HCT116 (cell line): Measurements from ENCODE around the gene CNDP1. TPM values are rescaled to one million over a fixed set of nuclear protein-coding genes. Genes with fewer than 3 reads are reported as not detected.
"Not testable (repeated sequence)": the region's sequence is repeated elsewhere in the genome, so short reads cannot be mapped to it uniquely, and the experiment has no call there.

Source experiments
- ATAC-seq: fragments of 200-7000 bp; cut with Tn5 transposase; 2 replicates; pipeline ENCODE4 v1.9.1; 2020; ENCODE audit warnings: mild to moderate bottlenecking, moderate library complexity
- BruUV-seq: library from RNA; stranded (reverse); fragments of 400-500 nt; replicated peaks from 2 replicates; lab custom pipeline; 2021; lab: Mats Ljungman, UMichigan
- CTCF ChIA-PET: fragments of 300-600 bp; sonication (Branson Sonifier 250); formaldehyde crosslinking; loops from one replicate; lab custom pipeline; 2021; ENCODE audit warnings: antibody characterized with exemption; lab: Charles Lee
- POLR2A ChIA-PET: fragments of 300-600, 350-600 bp; sonication (Branson Sonifier 250); formaldehyde crosslinking; loops from one replicate; lab custom pipeline; 2021; ENCODE audit warnings: antibody characterized with exemption; lab: Charles Lee
- RAD21 ChIA-PET, 2 experiments: fragments of 300-600 bp; sonication (Branson Sonifier 250); formaldehyde crosslinking; loops; one replicate each; lab custom pipeline; 2023; ENCODE audit warnings: low total read pairs in 2 of 2; ENCODE audit not compliant: uncharacterized antibody in 2 of 2, unreplicated experiment in 2 of 2, low non-redundant PET in 1 of 2; lab: Charles Lee
- DNase-seq: peaks from one replicate; pipeline ENCODE4 v3.0.0-alpha.2; 2010; ENCODE audit warnings: low read depth, low spot score
- H2AFZ ChIP-seq: fragments of 200-600 bp; shearing (Covaris generic), sonication (generic); 2 replicates; pipeline ENCODE4 v1.6.1; 2017; ENCODE audit warnings: low read depth, mixed run types, mixed read lengths, antibody characterized with exemption, low read length; ENCODE audit not compliant: poor library complexity, severe bottlenecking
- H3K27ac ChIP-seq: 2 replicates; pipeline ENCODE4 v1.5.1; 2012; ENCODE audit warnings: low read depth, low read length
- H3K27me3 ChIP-seq: fragments of 200-600 bp; sonication (generic); 2 replicates; pipeline ENCODE4 v1.6.1; 2016; ENCODE audit warnings: mixed run types, low read length, mixed read lengths; ENCODE audit not compliant: insufficient read depth
- H3K36me3 ChIP-seq, 2 experiments: fragments of 200-500 bp in 1 of 2; fragments of 200-600 bp in 1 of 2; sonication (Bioruptor generic) in 1 of 2; sonication (generic) in 1 of 2; 2 replicates each; pipeline versions ENCODE4 v1.5.1 to v1.6.1; 2014 to 2016; ENCODE audit warnings: low read length in 2 of 2, inconsistent platforms in 1 of 2, mixed read lengths in 1 of 2, mixed run types in 1 of 2; ENCODE audit not compliant: insufficient read depth in 2 of 2, control insufficient read depth in 1 of 2
- H3K4me1 ChIP-seq, 2 experiments: fragments of 200-600 bp in 1 of 2; sonication (generic) in 1 of 2; 2 replicates each; pipeline versions ENCODE4 v1.5.1 to v1.6.1; 2012 to 2017; ENCODE audit warnings: low read length in 2 of 2, inconsistent platforms in 1 of 2, mild to moderate bottlenecking in 1 of 2, mixed read lengths in 1 of 2, mixed run types in 1 of 2, moderate library complexity in 1 of 2; ENCODE audit not compliant: insufficient read depth in 2 of 2, control insufficient read depth in 1 of 2
- H3K4me2 ChIP-seq: fragments of 200-600 bp; sonication (generic); 2 replicates; pipeline ENCODE4 v1.6.1; 2017; ENCODE audit warnings: mixed run types, low read length, mixed read lengths
- H3K4me3 ChIP-seq, 2 experiments: fragments of 200-600 bp in 1 of 2; sonication (generic) in 1 of 2; replicated peaks in 1 of 2; 2 replicates each; pipeline ENCODE4 v1.5.1; 2011 to 2016; ENCODE audit warnings: low read length in 2 of 2, control low read depth in 1 of 2, low read depth in 1 of 2, mild to moderate bottlenecking in 1 of 2, mixed read lengths in 1 of 2, mixed run types in 1 of 2
- H3K79me2 ChIP-seq: fragments of 200-600 bp; sonication (generic); 2 replicates; pipeline ENCODE4 v1.6.1; 2017; ENCODE audit warnings: mild to moderate bottlenecking, mixed run types, low read length, moderate library complexity, mixed read lengths; ENCODE audit not compliant: insufficient read depth
- H3K9ac ChIP-seq: fragments of 200-600 bp; sonication (generic); 2 replicates; pipeline ENCODE4 v1.6.1; 2016; ENCODE audit warnings: low read length, mixed read lengths
- H3K9me2 ChIP-seq: fragments of 200-600 bp; sonication (generic), shearing (Covaris generic); 2 replicates; pipeline ENCODE4 v1.6.1; 2017; ENCODE audit warnings: mixed run types, mild to moderate bottlenecking, moderate library complexity; ENCODE audit not compliant: insufficient read depth
- H3K9me3 ChIP-seq, 2 experiments: fragments of 200-500 bp in 1 of 2; fragments of 200-600 bp in 1 of 2; sonication (Bioruptor generic) in 1 of 2; sonication (generic) in 1 of 2; 2 replicates each; pipeline ENCODE4 v1.6.1; 2014 to 2017; ENCODE audit warnings: low read length in 2 of 2, mixed read lengths in 2 of 2, inconsistent platforms in 1 of 2, low read depth in 1 of 2, mild to moderate bottlenecking in 1 of 2, mixed run types in 1 of 2, moderate library complexity in 1 of 2; ENCODE audit not compliant: control insufficient read depth in 1 of 2, insufficient read depth in 1 of 2
- H4K20me1 ChIP-seq: fragments of 200-600 bp; sonication (generic), shearing (Covaris generic); 2 replicates; pipeline ENCODE4 v1.6.1; 2017; ENCODE audit warnings: mixed run types, mild to moderate bottlenecking, moderate library complexity; ENCODE audit not compliant: insufficient read depth
- ATF3 ChIP-seq: IDR thresholded peaks from 2 replicates; pipeline ENCODE4 v1.6.1; 2012
- CBX3 ChIP-seq: IDR thresholded peaks from 2 replicates; pipeline ENCODE4 v1.6.1; 2012; ENCODE audit warnings: low read depth
- FOSL1 ChIP-seq: IDR thresholded peaks from 2 replicates; pipeline ENCODE4 v1.6.1; 2012; ENCODE audit warnings: low read depth
- JUND ChIP-seq: IDR thresholded peaks from 2 replicates; pipeline ENCODE4 v1.6.1; 2012
- POLR2A ChIP-seq: IDR thresholded peaks from 2 replicates; pipeline ENCODE4 v1.7.0; 2011; ENCODE audit warnings: borderline replicate concordance; ENCODE audit not compliant: insufficient read depth, insufficient read length; ENCODE audit errors: extremely low read depth
- REST ChIP-seq: IDR thresholded peaks from 2 replicates; pipeline ENCODE4 v1.6.1; 2012; ENCODE audit warnings: low read depth
- SRF ChIP-seq: IDR thresholded peaks from 2 replicates; pipeline ENCODE4 v1.6.1; 2012; ENCODE audit warnings: low read depth
- intact Hi-C: fragments of 100-400 bp; cut with micrococcal nuclease; formaldehyde crosslinking; loops from 2 replicates; pipeline ENCODE4 v1.10.0; 2022
- total RNA-seq: library from RNA; stranded (reverse); gene quantifications from one replicate; pipeline ENCODE4 v1.2.1, GENCODE V29; 2021; ENCODE audit not compliant: unreplicated experiment

CNDP1 gene
- total RNA-seq, 1 experiment from 2014 or later: not detected

- RAD21 ChIA-PET, H3K9ac ChIP-seq: not testable (repeated sequence)
Measured at GRCh38 chr18:74524915-74525314, 9.4 kb upstream of the CNDP1 start.

GRCh38 chr18:74525741-74526140 is 8.6 kb upstream of the CNDP1 start:
- no peak for TF ChIP-seq JUND
- no peak for TF ChIP-seq ATF3
- H3K9ac ChIP-seq: no peak overlapping the region
- RAD21 ChIA-PET: no interaction called here
- no peak overlapping the region for H3K4me2 ChIP-seq
- ATAC-seq (no peak), DNase-seq (no peak)
- H3K27ac ChIP-seq: no peak overlapping the region
- intact Hi-C loops: no loop called here
- no peaks in the 10 kb centered on the region for H4K20me1 ChIP-seq
- H3K4me1 ChIP-seq: no peaks in the 10 kb centered on the region
- no peak overlapping the region for H2AFZ ChIP-seq
- no peaks in the 10 kb centered on the region for H3K79me2 ChIP-seq
- BruUV-seq: no TSS peak
- H3K9me2 ChIP-seq: no peaks in the 10 kb centered on the region
- no peaks in the 10 kb centered on the region for H3K36me3 ChIP-seq
- no peaks in the 10 kb centered on the region for H3K9me3 ChIP-seq
- CTCF ChIA-PET: no interaction called here
- POLR2A ChIA-PET: no interaction called here
- 0 out of 2 replicates have a peak, but pooled peaks cover 4% of the 10 kb centered on the region for H3K27me3 ChIP-seq
- no peak overlapping the region for H3K4me3 ChIP-seq

More at GRCh38 chr18:74524915-74525314, 9.4 kb upstream of the CNDP1 start:
- DNase-seq, H3K27ac ChIP-seq, BruUV-seq, H3K36me3 ChIP-seq, H4K20me1 ChIP-seq, POLR2A ChIA-PET, CTCF ChIA-PET, intact Hi-C loops, H3K4me1 ChIP-seq, H2AFZ ChIP-seq, H3K9me3 ChIP-seq, H3K9me2 ChIP-seq, H3K27me3 ChIP-seq, H3K4me2 ChIP-seq, H3K4me3 ChIP-seq, ATAC-seq, H3K79me2 ChIP-seq: not testable (repeated sequence)

GRCh38 chr18:74526488-74526887 is 7.8 kb upstream of the CNDP1 start:
- no peak for DNase-seq
- Histone ChIP-seq H2AFZ (no peak overlapping the region), H3K9me3 (no peaks in the 10 kb centered on the region), H3K4me2 (no peak overlapping the region), H3K36me3 (no peaks in the 10 kb centered on the region), H3K27ac (no peak overlapping the region), H4K20me1 (no peaks in the 10 kb centered on the region), H3K79me2 (no peaks in the 10 kb centered on the region), H3K9me2 (no peaks in the 10 kb centered on the region), H3K9ac (no peak overlapping the region), H3K27me3 (0 out of 2 replicates have a peak, but pooled peaks cover 4% of the 10 kb centered on the region), H3K4me1 (no peaks in the 10 kb centered on the region), H3K4me3 (no peak overlapping the region)
- intact Hi-C loops: no loop called here
- ChIA-PET RAD21 (no interaction called here), POLR2A (no interaction called here), CTCF (no interaction called here)
- ATAC-seq: no peak
- BruUV-seq: no TSS peak
- TF ChIP-seq REST (no peak), ATF3 (no peak), CBX3 (no peak), POLR2A (no peak), FOSL1 (no peak), SRF (no peak)
